Measurements from ENCODE around the gene CDC42EP5. TPM values are rescaled to one million over a fixed set of nuclear protein-coding genes. Genes with fewer than 3 reads are reported as not detected.

Gene CDC42EP5
- total RNA-seq, 1 experiment from 2014 or later, result 17.2 TPM

DNA sequence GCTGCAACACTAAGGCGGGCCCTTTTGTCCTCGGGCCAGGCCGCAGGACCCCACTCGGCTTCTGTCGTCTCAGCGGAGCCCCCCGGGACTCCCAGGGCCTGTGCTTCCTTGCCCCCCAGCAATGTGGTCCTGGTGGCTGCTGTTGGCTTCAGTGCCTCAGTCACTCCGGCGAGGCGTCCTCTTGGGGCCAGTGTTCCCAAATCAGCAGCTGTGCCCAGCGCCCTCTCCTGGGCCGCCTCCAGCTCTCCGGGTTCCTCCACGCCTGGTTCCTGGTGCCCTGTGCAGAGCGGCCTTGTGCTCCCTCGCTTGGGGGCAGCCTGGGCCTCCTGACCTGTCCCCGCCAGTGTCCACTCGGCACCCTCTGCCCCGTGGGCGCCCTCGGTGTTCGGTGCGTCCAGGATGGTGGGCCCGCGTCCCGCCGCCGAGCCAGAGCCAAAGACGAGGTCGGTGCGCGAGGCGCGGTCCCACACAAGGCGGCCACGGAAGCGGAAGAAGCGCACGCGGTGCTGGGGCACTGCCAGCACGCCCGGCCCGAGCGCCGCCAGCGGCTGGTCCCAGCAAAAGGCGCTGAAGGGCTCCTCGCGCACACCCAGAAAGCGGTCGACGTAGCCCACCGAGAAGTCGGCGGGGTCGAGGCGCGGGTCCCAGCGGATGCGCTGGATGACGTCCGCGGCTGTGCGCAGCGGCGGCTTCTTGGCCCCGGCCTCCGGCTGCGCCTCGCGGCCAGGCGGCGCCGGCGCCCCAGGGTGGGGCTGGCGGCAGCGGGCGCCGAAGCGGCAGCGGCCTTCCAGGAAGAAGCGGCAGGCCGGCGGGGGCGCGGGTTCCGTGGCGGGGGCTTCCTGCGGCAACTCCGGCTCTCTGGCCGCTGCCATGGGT lies 10.2 kb downstream of the CDC42EP5 start:
- no peak for DNase-seq (ENCODE audit: low spot score)

DNA sequence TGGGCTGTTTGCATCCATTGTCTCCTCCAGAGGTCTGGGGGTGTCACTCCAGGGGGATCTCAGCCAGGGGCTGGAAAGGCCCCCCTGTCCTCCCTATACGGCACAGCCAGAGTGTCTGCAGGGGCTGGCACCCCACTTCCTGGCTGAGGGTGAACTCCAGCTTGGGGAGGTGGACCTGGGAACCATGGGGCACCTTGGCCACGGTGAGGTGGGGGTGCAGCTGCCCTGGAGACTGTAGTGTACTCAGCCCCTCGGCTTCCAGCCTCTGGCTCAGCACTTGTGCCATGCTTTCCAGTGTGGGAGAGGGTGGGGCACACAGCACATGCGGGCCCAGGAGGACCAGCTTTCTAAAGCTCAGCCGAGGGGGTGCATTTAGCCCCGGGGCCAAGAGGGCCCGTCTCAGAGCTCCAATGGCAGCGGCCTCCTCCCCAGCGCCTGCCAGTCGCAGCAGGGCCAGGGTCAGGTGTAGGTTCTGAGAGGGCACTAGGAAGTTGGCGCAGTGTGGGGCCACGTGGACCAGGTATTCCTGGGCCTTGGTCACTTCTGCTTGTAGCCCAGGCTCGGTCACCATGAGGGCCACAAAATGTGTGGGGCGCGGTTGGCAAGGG lies 10.9 kb downstream of the CDC42EP5 start:
- no peak for DNase-seq (ENCODE audit: low spot score)

DNA sequence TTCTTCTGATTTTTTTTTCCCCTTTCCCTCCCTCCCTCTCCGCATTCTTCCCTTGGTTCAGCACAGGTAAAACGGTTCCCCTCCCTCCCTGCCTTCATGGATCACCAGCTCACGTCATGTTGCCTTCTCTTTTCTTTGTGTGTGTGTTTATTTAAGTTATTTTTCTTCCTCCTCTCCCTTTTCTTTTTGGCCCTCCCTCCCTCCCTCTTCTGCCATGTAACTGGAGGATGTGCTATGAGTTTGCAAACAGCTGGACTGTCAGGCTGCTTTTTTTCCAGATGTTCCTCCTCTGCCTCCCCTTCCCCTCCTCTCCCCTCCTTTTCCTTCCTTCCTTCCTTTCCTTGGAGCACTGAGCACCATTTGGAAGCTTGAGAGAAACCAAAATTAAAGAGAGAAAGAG lies 11.5 kb downstream of the CDC42EP5 start:
- DNase-seq (ENCODE audit: low spot score), result no peak

DNA sequence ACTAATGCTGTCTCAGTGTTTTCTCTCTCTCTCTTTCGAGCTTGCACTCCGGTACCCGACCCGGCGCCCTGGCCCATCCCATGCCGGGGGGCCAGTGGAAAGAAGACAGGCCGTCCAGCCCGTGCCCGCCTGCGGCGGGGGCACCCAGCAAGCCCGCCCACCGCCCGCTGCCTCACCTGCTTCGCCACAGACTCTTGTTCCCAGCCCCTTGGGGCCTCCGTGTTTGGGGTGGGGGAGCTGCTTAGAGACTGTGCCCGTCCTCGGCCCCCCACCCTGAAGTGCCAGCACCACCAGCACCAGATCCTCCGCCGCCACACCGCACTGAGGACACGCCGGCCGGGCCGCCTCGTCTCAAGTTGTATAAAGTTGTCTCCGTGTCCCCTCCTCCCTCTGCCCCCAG lies 11.9 kb downstream of the CDC42EP5 start:
- no peak for DNase-seq (ENCODE audit: low spot score)

DNA sequence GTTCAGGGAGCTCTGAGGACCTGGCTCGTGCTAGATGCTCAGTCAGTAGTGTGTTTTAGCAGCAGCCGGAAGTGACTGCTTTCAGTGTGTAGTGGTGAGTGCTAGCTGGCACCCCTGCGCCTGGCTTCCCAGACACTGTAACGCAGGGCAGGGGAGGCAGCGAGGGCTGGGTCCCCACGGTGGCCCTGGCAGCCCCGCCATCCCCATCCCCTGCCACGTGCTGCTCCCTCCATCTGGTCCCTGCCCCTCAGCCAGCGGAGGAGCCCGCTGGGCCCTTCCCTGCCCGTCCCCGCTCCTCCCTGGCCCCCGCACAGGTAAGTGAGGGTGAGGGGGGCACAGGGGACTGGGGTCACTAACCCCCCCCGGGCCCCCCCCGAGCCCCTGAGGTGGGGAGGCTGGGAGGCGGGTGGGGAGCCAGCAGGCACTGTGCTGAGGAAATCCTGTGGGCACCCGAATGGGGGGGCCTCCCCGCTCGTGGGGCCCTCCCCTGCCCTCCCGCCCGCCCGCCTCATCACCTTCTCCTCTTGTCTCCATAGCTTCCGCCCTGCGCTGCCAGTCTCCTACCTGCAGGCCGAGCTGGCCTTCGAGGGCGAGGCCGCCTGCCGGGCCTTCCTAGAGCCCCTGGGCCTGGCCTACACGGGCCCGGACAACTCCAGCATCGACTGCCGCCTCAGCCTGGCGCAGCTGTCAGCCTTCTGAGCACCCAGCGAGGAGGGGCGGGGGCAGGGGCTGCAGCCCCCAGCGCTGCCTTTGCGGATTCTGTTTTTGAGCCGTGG lies 12.7 kb downstream of the CDC42EP5 start:
- no peak for DNase-seq (ENCODE audit: low spot score)

DNA sequence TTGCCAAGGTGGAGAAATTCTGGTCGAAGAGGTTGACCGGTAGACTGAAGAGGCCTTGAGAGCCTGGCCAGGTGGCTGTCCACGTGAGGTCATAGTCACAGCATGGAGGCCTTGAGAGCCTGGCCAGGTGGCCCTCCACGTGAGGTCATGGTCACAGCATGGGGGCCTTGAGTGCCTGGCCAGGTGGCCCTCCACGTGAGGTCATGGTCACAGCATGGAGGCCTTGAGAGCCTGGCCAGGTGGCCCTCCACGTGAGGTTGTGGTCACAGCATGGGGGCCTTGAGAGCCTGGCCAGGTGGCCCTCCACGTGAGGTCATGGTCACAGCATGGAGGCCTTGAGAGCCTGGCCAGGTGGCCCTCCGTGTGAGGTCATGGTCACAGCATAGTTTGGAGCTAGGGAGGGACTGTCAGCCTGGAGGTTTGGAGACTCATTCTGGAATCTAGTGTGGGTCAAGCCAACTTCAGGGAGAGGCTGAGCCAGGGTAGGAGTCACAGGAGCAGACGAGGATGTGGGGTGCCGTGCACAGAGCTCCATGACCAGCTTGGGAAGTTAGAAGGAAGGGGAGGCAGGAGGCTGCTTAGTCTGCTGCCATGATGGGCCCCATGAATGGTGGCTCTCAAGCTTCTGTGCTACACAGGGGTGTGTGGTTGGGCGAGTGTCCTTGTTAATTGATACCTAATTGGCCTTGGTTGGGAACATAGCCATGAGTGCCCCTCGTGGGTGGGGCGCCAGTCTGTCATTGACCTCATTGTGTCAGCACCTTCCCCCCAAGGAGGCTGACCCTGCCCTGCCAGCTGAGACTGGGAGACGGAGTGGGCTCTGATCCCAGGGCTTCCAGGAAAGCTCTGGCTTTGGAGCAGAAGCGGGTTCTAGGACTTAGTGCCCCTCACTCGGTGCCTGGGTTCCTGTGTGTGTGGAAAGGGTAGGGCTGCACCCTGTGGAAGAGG lies 13.5 kb downstream of the CDC42EP5 start:
- no peak for DNase-seq (ENCODE audit: low spot score)

DNA sequence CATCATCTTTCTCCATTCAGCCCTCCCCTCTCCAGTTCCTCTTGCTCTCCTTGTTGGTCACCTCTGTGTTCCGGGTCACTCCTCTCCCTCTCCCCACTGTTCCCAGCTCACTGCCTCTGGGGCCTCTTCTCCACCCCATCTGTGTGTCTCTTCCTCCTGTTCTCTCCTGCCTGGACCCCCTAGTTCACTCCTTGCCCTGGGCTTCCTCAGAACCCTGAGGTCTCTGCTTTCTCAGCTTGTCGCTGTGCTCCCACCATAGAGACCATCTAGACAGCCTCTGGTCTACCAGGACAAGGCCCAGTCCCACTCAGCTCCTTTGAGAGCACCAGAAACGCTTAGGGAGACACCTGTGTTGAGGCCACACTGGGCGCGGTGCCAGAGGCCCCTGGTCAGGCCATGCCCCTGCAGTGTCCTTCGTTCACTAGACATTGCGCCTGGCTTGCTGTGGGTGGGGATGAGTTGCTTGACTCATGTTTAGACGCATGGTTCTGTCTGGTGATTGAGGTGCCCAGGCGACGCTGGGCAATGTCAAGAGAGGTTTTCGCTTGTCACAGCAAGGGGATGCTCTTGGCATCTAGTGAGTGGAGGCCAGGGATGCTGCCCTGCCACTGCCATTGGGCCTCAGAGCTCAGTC lies 14.3 kb downstream of the CDC42EP5 start:
- no peak for DNase-seq (ENCODE audit: low spot score)

DNA sequence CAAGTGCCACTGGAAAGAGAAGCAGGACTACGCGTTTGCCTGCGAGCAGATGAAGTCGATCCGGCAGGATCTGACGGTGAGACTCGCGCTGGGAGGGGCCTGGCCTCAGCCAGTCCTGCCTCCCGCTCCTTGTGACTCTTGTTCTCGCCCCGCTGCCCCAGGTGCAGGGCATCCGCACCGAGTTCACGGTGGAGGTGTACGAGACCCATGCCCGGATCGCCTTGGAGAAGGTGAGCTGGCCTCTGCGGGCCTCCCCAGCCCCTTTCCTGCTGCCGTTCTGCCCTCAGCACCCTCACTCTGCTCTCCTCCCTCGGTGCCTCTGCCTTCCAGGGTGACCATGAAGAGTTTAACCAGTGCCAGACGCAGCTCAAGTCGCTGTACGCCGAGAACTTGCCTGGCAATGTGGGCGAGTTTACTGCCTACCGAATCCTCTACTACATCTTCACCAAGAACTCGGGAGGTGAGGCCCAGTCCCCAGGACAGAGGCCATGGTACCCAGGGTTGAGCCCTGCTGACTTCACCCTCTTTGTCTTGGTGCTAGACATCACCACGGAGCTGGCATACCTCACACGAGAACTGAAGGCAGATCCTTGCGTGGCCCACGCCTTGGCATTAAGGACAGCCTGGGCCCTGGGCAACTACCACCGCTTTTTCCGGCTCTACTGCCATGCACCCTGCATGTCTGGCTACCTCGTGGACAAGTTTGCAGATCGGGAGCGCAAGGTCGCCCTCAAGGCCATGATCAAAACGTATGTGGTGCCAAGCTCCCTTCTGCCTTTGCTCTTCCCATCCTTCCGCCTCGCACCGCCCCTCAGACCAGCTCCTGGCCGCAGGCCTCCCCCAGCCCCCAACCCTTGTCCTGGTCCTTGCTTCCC lies 15.1 kb downstream of the CDC42EP5 start:
- DNase-seq (ENCODE audit: low spot score), result no peak

DNA sequence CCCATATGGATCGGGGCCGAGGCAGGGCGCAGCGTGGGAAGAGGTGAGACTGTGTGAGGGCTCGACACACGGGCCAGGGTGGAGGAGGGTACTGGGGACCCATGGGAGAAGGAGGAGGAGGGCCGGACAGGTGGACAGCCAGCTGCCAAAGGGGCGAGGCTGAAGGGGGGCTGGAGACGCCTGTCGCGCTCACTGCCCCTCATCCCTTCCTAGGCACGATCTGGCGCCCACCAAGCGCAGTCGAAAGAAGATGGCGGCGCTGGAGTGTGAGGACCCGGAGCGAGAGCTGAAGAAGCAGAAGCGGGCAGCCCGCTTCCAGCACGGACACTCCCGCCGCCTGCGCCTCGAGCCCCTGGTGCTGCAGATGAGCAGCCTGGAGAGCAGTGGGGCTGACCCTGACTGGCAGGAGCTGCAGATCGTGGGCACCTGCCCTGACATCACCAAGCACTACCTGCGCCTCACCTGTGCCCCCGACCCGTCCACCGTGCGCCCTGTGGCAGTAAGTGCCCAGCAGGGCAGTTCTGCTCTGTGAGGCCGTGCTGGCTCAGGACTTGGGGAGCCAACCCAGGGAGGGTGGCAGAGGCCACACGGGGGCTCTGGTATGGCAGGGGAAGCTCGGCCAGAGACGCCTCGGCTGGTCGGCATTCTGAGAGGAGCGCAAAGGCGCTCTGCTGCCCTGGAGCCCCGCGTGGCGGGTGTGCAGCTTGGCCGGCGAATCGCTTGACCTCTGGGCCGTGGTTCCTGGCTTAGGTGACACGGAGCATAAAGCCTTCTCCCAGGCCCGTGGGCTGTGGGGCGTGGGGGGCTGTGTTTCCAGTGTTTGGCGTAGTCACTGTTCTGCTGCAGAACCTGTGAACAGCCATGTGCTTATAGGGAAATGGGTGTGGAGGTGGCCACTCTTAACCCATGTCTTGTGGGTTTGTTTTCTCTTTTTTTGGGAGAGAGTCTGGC lies 16.4 kb downstream of the CDC42EP5 start:
- no peak for DNase-seq (ENCODE audit: low spot score)

DNA sequence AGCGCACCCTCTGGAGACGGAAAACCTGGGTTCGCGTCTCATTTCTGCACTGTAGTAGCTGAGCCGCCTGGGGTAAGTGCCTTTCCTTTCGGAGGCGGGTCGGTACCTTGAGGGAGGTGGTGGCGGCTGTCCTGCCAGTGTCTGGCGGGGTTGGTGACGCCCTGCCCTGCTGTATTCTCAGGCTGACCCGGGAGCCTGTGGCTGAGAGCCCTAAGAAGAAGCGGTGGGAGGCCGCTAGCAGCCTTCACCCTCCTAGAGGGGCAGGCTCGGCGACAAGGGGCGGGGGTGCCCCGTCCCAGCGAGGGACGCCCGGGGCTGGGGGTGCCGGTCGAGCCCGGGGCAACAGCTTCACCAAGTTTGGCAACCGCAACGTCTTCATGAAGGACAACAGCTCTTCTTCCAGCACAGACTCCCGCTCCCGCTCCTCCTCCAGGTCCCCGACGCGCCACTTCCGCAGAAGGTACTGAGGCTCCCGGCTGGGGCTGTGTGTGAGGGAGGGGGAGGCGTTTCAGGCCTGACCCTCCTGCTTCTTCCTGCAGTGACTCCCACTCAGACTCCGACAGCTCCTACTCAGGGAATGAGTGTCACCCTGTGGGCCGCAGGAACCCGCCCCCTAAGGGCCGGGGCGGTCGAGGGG lies 17.2 kb downstream of the CDC42EP5 start:
- no peak for DNase-seq (ENCODE audit: low spot score)

DNA sequence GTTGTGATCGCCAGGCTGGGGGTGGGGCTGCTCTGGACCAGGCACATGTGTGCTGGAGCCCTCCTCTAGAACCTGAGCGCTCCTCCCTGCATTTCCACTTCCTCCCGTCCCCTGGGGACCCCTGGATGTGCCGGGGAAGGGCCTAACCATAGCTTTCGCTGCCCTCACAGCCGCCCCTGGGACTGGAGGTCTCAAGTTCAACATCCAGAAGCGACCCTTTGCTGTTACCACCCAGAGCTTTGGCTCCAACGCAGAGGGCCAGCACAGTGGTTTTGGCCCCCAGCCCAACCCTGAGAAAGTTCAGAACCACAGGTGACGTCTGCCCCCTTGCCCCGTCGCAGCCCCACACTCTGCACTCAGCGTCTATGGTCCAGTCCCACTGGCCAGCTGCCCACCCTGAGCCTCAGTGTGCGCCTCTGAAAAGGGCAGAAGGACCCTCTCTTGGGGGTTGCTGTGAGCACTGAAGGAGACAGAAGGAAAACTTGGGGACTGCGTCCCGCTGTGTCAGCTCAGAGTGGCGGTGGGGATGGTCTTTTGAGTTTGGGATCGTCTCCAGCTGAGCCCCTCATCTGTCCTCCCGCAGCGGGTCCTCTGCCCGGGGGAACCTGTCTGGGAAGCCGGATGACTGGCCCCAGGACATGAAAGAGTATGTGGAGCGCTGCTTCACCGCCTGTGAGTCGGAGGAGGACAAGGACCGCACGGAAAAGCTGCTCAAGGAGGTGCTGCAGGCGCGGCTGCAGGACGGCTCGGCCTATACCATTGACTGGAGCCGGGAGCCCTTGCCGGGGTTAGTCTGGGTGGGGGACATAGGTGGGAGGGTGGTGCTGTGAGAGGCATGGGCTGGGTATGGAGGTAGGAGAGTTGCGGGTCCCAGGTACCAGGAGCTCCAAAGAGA lies 18.1 kb downstream of the CDC42EP5 start:
- no peak for DNase-seq (ENCODE audit: low spot score)

DNA sequence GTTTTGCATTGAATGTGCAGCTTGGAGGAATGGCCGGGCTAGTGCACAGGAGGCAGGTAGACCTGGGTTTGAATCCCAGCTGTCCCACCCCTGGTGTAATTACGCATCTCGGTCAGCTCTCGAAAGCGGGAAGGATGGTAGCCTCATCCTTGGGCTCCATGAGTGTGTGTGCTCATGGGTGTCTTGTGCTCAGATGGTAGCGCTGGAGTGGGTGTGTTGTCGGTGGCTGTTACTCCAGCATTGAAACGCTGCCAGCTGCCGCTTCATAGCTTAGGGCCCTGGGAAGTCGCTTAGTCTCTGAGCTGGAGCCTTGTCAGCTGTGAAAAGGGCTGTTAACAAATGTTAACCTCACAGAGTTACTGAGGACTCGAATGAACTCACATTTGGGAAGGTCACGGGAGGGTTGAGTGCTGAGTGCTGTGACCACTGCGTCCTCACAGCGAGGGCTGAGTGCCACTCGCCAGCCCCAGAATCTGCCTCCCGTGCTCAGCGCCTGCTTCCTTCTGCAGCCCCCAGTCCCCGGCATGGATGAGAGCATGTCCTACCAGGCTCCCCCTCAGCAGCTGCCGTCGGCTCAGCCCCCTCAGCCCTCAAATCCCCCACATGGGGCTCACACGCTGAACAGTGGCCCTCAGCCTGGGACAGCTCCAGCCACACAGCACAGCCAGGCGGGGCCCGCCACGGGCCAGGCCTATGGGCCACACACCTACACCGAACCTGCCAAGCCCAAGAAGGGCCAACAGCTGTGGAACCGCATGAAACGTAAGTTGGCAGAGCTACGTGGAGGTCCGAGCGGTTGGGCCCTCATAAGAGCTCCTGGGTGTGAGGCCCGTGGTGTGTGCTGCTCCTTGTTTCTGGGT lies 18.9 kb downstream of the CDC42EP5 start:
- no peak for DNase-seq (ENCODE audit: low spot score)

DNA sequence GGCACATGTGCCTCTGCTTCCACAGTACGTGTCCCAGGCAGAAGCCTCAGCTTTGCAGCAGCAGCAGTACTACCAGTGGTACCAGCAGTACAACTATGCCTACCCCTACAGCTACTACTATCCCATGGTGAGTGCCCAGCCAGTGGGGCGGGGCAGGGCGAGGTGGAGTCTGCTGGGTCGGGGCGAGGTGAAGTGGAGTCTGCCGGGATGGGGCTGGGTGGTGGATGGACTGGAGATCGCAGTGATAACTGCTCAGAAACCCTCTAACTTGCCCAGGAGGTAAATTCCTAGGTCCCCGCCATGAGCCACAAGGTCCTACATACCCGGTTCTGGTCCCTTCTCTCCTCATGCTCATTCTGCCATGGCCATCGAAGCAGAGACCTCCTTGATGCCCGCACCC lies 20.5 kb downstream of the CDC42EP5 start:
- DNase-seq (ENCODE audit: low spot score), result no peak

DNA sequence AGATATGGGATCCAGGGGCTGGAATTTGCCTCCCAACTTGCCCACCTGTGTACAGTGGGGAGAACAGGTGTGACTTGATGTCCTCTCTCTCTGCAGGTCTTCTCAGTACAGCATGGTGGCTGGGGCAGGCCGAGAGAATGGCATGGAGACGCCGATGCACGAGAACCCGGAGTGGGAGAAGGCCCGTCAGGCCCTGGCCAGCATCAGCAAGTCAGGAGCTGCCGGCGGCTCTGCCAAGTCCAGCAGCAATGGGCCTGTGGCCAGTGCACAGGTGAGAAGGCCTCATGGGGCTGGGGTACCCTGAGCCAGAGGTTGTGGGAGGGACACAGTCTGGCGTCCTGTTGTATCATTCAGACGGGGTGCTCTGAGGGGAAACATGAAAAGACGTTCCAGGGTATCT lies 21.1 kb downstream of the CDC42EP5 start:
- DNase-seq (ENCODE audit: low spot score), result no peak

DNA sequence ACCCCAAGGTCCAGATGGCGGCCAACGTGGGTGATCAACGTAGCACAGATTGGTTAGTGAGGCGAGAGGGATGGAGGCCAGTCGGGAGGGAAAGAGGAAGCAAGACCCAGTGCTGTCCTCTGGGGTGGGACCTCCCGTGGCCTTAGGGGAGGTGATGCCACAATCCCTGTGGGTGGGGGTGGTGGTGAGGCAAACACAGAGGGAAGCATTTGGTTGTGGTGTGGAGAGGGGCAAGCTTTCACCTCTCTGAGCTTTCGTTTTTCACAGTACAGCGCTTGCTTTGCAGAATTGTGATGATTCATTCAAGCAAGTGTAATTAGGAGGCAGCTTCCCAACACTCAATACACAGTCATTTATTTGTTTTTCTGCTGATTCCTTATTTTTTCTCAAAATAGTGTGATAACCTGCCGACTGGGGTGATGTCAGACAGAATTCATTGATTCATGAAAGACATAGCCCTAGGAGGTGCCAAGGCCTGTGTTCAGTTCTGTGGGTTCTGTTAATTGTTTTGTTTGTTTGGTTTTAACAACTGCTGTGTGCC lies 21.7 kb downstream of the CDC42EP5 start:
- DNase-seq (ENCODE audit: low spot score), result peak; percentile 32

DNA sequence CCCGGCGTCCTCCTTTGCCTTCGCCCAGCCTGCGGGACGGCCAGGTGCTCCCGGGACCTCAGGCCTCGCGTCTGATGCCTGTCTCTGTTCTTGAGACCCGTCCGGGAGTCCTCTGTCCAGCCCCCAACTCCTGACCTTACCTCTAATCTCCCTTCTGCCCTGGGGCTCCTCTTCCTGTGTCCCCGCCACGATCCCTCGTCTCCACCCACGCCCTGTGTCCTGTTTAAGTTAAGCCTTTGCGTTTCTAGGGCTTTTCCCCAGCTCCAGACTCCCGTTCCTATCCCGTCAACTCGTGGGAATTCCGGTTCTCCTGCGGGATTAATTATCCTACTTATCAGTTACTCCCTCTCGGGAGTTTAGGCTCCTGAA lies 23.4 kb downstream of the CDC42EP5 start:
- DNase-seq (ENCODE audit: low spot score), result no peak
